Neural cell (in vitro differentiated cells): Measurements from ENCODE around the gene SLC35A4. TPM values are rescaled to one million over a fixed set of nuclear protein-coding genes. Genes with fewer than 3 reads are reported as not detected.

Source experiments
- H2AFZ ChIP-seq: fragments of 200-600, 300-800 bp; sonication (generic), shearing (Covaris generic); 2 replicates; pipeline ENCODE4 v1.6.0; 2014; ENCODE audit warnings: low read depth, mild to moderate bottlenecking, antibody characterized with exemption, low read length, moderate library complexity
- H3F3A ChIP-seq: fragments of 200-600 bp; shearing (Covaris generic); 2 replicates; pipeline ENCODE4 v1.6.1; 2016; ENCODE audit warnings: mild to moderate bottlenecking, moderate library complexity, mixed read lengths, antibody characterized with exemption, low read length; ENCODE audit not compliant: insufficient read depth, poor library complexity, severe bottlenecking
- H3K27ac ChIP-seq: fragments of 200-600, 300-800 bp; sonication (generic), shearing (Covaris generic); 2 replicates; pipeline ENCODE4 v1.5.1; 2014; ENCODE audit warnings: mild to moderate bottlenecking, low read length, moderate library complexity
- H3K27me3 ChIP-seq: fragments of 300-800, 200-600 bp; sonication (generic), shearing (Covaris generic); 2 replicates; pipeline ENCODE4 v1.6.0; 2014; ENCODE audit warnings: mild to moderate bottlenecking, low read depth, low read length, moderate library complexity; ENCODE audit not compliant: insufficient read depth
- H3K36me3 ChIP-seq: fragments of 300-800, 200-600 bp; sonication (generic), shearing (Covaris generic); 2 replicates; pipeline ENCODE4 v1.5.1; 2014; ENCODE audit warnings: mild to moderate bottlenecking, antibody characterized with exemption, low read length, moderate library complexity; ENCODE audit not compliant: insufficient read depth
- H3K4me2 ChIP-seq: fragments of 300-800, 200-600 bp; sonication (generic), shearing (Covaris generic); 2 replicates; pipeline ENCODE4 v1.6.0; 2014; ENCODE audit warnings: mild to moderate bottlenecking, low read length
- H3K4me3 ChIP-seq: fragments of 300-800, 200-600 bp; sonication (generic), shearing (Covaris generic); 2 replicates; pipeline ENCODE4 v1.5.1; 2014; ENCODE audit warnings: mild to moderate bottlenecking, low read length, moderate library complexity
- H3K79me2 ChIP-seq: fragments of 200-600 bp; shearing (Covaris generic); replicated peaks from 2 replicates; pipeline ENCODE4 v1.6.0; 2014; ENCODE audit warnings: mild to moderate bottlenecking, low read length, moderate library complexity; ENCODE audit not compliant: insufficient read depth
- H3K9ac ChIP-seq: fragments of 300-800, 200-600 bp; sonication (generic), shearing (Covaris generic); 2 replicates; pipeline ENCODE4 v1.6.1; 2016; ENCODE audit warnings: mild to moderate bottlenecking, low read length, mixed read lengths
- H3K9me2 ChIP-seq: fragments of 200-600 bp; shearing (Covaris generic); 2 replicates; pipeline ENCODE4 v1.6.1; 2016; ENCODE audit warnings: mild to moderate bottlenecking, low read length, mixed read lengths; ENCODE audit not compliant: insufficient read depth
- H3K9me3 ChIP-seq: fragments of 200-600, 300-800 bp; sonication (generic), shearing (Covaris generic); 2 replicates; pipeline ENCODE4 v1.6.1; 2016; ENCODE audit warnings: mild to moderate bottlenecking, mixed run types, low read length, moderate library complexity, mixed read lengths
- H4K20me1 ChIP-seq: fragments of 200-600 bp; shearing (Covaris generic); 2 replicates; pipeline ENCODE4 v1.6.1; 2016; ENCODE audit warnings: mild to moderate bottlenecking, mixed run types; ENCODE audit not compliant: insufficient read depth
- EP300 ChIP-seq: fragments of 450-650 bp; conservative IDR thresholded peaks from 2 replicates; pipeline ENCODE4 v1.6.1; 2014; ENCODE audit warnings: antibody characterized with exemption, mild to moderate bottlenecking, moderate library complexity; ENCODE audit not compliant: poor library complexity, severe bottlenecking
- EZH2 ChIP-seq: fragments of 200-600, 300-800 bp; shearing (Covaris generic), sonication (generic); IDR thresholded peaks from 2 replicates; pipeline ENCODE4 v1.6.1; 2014; ENCODE audit warnings: antibody characterized with exemption, low read length, borderline replicate concordance, mild to moderate bottlenecking; ENCODE audit not compliant: insufficient read depth, poor library complexity, severe bottlenecking
- MXI1 ChIP-seq: fragments of 450-650 bp; conservative IDR thresholded peaks from 2 replicates; pipeline ENCODE4 v1.6.1; 2014; ENCODE audit warnings: antibody characterized with exemption, mild to moderate bottlenecking; ENCODE audit not compliant: poor library complexity, severe bottlenecking
- POLR2AphosphoS5 ChIP-seq: IDR thresholded peaks from 2 replicates; pipeline ENCODE4 v1.6.1; 2012
- RAD21 ChIP-seq: fragments of 450-650 bp; conservative IDR thresholded peaks from 2 replicates; pipeline ENCODE4 v1.6.1; 2014; ENCODE audit warnings: antibody characterized with exemption, mild to moderate bottlenecking, moderate library complexity
- SMC3 ChIP-seq: fragments of 450-650 bp; conservative IDR thresholded peaks from 2 replicates; pipeline ENCODE4 v1.6.1; 2014; ENCODE audit warnings: antibody characterized with exemption, mild to moderate bottlenecking, moderate library complexity; ENCODE audit not compliant: poor library complexity
- TAF1 ChIP-seq: IDR thresholded peaks from 2 replicates; pipeline ENCODE4 v1.6.1; 2012; ENCODE audit warnings: low read depth
- polyA plus RNA-seq: library from polyadenylated mRNA; depleted of rRNA; stranded (reverse); fragments of >200 nt; gene quantifications from 2 replicates; pipeline ENCODE4 v1.2.3, GENCODE V29; 2014
- TF ChIP-seq, protein P1 (sequence below): fragments of 450-650 bp; IDR thresholded peaks from 2 replicates; pipeline ENCODE4 v1.5.1; 2014; ENCODE audit warnings: antibody characterized with exemption, mild to moderate bottlenecking, moderate library complexity; ENCODE audit not compliant: poor library complexity, severe bottlenecking
- TF ChIP-seq, protein P2 (sequence below): IDR thresholded peaks from 2 replicates; pipeline ENCODE4 v1.6.1; 2012; ENCODE audit warnings: borderline replicate concordance

Gene SLC35A4
- polyA plus RNA-seq, 1 donor from 2014 or later, result 8.1 TPM

DNA sequence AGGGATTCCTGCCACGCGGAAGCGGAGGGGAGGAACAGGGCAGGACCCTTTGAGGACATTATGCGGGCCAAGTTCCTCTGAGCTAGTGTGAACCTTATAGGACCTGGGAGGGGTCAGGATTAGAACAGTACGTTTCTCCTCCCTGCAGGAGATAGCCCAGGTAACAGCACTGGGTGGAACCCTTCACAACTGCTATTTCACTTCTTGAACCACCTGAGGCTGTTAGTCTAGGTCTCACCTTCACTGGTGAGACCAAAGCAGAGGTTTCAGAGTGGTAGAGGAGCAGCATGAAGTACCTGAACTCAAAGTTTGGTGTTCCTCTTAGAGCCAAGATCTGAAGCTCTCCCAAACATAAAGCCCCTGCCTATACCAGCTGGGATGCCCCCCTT is 16.3 kb upstream of the SLC35A4 start:
- no peak overlapping the region for H3K4me2 ChIP-seq
- no peak overlapping the region for H3K9ac ChIP-seq
- no peak overlapping the region for H3K4me3 ChIP-seq
- no peaks in the 10 kb centered on the region for H3K36me3 ChIP-seq
- H3K9me2 ChIP-seq, result no peaks in the 10 kb centered on the region
- peak; percentile 17 for TF ChIP-seq POLR2AphosphoS5
- no peak for TF ChIP-seq EP300
- TF ChIP-seq SMC3, result no peak
- no peak for TF ChIP-seq RAD21
- TF ChIP-seq, protein P1, sequence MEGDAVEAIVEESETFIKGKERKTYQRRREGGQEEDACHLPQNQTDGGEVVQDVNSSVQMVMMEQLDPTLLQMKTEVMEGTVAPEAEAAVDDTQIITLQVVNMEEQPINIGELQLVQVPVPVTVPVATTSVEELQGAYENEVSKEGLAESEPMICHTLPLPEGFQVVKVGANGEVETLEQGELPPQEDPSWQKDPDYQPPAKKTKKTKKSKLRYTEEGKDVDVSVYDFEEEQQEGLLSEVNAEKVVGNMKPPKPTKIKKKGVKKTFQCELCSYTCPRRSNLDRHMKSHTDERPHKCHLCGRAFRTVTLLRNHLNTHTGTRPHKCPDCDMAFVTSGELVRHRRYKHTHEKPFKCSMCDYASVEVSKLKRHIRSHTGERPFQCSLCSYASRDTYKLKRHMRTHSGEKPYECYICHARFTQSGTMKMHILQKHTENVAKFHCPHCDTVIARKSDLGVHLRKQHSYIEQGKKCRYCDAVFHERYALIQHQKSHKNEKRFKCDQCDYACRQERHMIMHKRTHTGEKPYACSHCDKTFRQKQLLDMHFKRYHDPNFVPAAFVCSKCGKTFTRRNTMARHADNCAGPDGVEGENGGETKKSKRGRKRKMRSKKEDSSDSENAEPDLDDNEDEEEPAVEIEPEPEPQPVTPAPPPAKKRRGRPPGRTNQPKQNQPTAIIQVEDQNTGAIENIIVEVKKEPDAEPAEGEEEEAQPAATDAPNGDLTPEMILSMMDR, result no peak
- no peaks in the 10 kb centered on the region for H3K27me3 ChIP-seq
- H4K20me1 ChIP-seq, result no peaks in the 10 kb centered on the region
- no peak overlapping the region for H3K27ac ChIP-seq
- no peaks in the 10 kb centered on the region for H3F3A ChIP-seq
- H2AFZ ChIP-seq, result no peak overlapping the region
- peaks cover 7% of the 10 kb centered on the region for H3K79me2 ChIP-seq
- H3K9me3 ChIP-seq, result no peaks in the 10 kb centered on the region

DNA sequence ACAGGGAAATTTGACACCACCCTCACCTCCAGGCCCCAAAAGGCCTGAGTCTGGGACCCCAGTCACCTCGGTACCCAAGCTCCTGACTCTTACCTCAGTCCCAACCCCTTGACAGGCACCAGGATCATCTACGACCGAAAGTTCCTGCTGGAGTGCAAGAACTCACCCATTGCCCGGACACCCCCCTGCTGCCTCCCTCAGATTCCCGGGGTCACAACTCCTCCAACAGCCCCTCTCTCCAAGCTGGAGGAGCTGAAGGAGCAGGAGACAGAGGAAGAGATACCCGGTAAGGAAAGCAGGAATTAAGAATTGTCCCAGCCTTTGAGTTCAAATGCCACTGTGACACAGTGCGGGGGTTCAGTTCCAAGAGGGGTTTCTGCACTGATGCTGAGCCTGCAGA is 15.8 kb upstream of the SLC35A4 start:
- no peak overlapping the region for H3K27ac ChIP-seq
- H3K9me3 ChIP-seq, result no peaks in the 10 kb centered on the region
- no peak overlapping the region for H3K4me2 ChIP-seq
- H3K9me2 ChIP-seq, result no peaks in the 10 kb centered on the region
- H3K9ac ChIP-seq, result no peak overlapping the region
- H3K4me3 ChIP-seq, result no peak overlapping the region
- TF ChIP-seq EP300 (no peak), SMC3 (no peak), POLR2AphosphoS5 (no peak), TAF1 (no peak), MXI1 (no peak), EZH2 (no peak), RAD21 (no peak)
- TF ChIP-seq, protein P1, result no peak
- TF ChIP-seq, protein P2, sequence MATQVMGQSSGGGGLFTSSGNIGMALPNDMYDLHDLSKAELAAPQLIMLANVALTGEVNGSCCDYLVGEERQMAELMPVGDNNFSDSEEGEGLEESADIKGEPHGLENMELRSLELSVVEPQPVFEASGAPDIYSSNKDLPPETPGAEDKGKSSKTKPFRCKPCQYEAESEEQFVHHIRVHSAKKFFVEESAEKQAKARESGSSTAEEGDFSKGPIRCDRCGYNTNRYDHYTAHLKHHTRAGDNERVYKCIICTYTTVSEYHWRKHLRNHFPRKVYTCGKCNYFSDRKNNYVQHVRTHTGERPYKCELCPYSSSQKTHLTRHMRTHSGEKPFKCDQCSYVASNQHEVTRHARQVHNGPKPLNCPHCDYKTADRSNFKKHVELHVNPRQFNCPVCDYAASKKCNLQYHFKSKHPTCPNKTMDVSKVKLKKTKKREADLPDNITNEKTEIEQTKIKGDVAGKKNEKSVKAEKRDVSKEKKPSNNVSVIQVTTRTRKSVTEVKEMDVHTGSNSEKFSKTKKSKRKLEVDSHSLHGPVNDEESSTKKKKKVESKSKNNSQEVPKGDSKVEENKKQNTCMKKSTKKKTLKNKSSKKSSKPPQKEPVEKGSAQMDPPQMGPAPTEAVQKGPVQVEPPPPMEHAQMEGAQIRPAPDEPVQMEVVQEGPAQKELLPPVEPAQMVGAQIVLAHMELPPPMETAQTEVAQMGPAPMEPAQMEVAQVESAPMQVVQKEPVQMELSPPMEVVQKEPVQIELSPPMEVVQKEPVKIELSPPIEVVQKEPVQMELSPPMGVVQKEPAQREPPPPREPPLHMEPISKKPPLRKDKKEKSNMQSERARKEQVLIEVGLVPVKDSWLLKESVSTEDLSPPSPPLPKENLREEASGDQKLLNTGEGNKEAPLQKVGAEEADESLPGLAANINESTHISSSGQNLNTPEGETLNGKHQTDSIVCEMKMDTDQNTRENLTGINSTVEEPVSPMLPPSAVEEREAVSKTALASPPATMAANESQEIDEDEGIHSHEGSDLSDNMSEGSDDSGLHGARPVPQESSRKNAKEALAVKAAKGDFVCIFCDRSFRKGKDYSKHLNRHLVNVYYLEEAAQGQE, result no peak
- no peaks in the 10 kb centered on the region for H3K36me3 ChIP-seq
- H3F3A ChIP-seq, result no peaks in the 10 kb centered on the region
- no peaks in the 10 kb centered on the region for H4K20me1 ChIP-seq
- no peak overlapping the region for H2AFZ ChIP-seq
- no peaks in the 10 kb centered on the region for H3K27me3 ChIP-seq
- peaks cover 7% of the 10 kb centered on the region for H3K79me2 ChIP-seq
